Measurements from ENCODE around the gene USP4.

USP4 gene

GRCh38 chr3:49273825-49274532 lies 65.9 kb downstream of the USP4 start:
- no peak overlapping the region for H3K4me3 ChIP-seq (ENCODE audit: low read length)

GRCh38 chr3:49271047-49271446 lies 68.8 kb downstream of the USP4 start:
- H3K4me3 ChIP-seq (ENCODE audit: low read length) = no peak overlapping the region
- no peak for TF ChIP-seq CTCF (conservative IDR thresholded peaks at IDR 0.05; ENCODE audit: low read length)
- no peak for DNase-seq (ENCODE audit: low read depth)

More at GRCh38 chr3:49273825-49274532, 65.9 kb downstream of the USP4 start:
- no peak for TF ChIP-seq CTCF (conservative IDR thresholded peaks at IDR 0.05; ENCODE audit: low read length)
- DNase-seq (ENCODE audit: low read depth) = no peak

- H3K4me3 ChIP-seq (ENCODE audit: low read length) = no peak overlapping the region
- no peak for TF ChIP-seq CTCF (conservative IDR thresholded peaks at IDR 0.05; ENCODE audit: low read length)
- DNase-seq (ENCODE audit: low read depth) = no peak
Measured at GRCh38 chr3:49270156-49270500, 69.7 kb downstream of the USP4 start.

GRCh38 chr3:49269443-49270155 lies 70.3 kb downstream of the USP4 start:
- H3K4me3 ChIP-seq (ENCODE audit: low read length) = no peak overlapping the region
- TF ChIP-seq CTCF (conservative IDR thresholded peaks at IDR 0.05; ENCODE audit: low read length) = no peak
- DNase-seq (ENCODE audit: low read depth) = no peak

GRCh38 chr3:49266410-49267095 lies 73.3 kb downstream of the USP4 start:
- peak; percentile 25 for DNase-seq (ENCODE audit: low read depth)
- TF ChIP-seq CTCF (conservative IDR thresholded peaks at IDR 0.05; ENCODE audit: low read length) = no peak
- no peak overlapping the region for H3K4me3 ChIP-seq (ENCODE audit: low read length)

- TF ChIP-seq CTCF (conservative IDR thresholded peaks at IDR 0.05; ENCODE audit: low read length) = no peak
- DNase-seq (ENCODE audit: low read depth) = no peak
- H3K4me3 ChIP-seq (ENCODE audit: low read length) = no peak overlapping the region
Measured at GRCh38 chr3:49265661-49266386, 74.0 kb downstream of the USP4 start.
